HepG2 (cell line): ENCODE data around the gene DCTN1. TPM values are rescaled to one million over a fixed set of nuclear protein-coding genes. Genes with fewer than 3 reads are reported as not detected.

Experiments
- ATAC-seq: fragments of 200-7000 bp; cut with Tn5 transposase; 3 replicates; pipeline ENCODE4 v1.9.1; 2020; ENCODE audit warnings: mild to moderate bottlenecking, moderate library complexity
- BruUV-seq: library from RNA; stranded (reverse); fragments of 400-500 nt; replicated peaks from 2 replicates; lab custom pipeline; 2021; lab: Mats Ljungman, UMichigan
- CTCF ChIA-PET: fragments of 300-600 bp; formaldehyde crosslinking; extraction: SDS; loops from one replicate; lab custom pipeline; 2021; ENCODE audit warnings: low total read pairs, inconsistent platforms, low intra/inter-chr PET ratio; lab: Yijun Ruan, JAX
- POLR2A ChIA-PET: fragments of 350-600 bp; sonication (Branson Sonifier 250); formaldehyde crosslinking; loops from one replicate; lab custom pipeline; 2020; ENCODE audit warnings: antibody characterized with exemption, inconsistent platforms; lab: Yijun Ruan, JAX
- DNase-seq: peaks from one replicate; pipeline ENCODE4 v3.0.0-alpha.2; 2015; ENCODE audit warnings: low spot score
- FAIRE-seq: peaks from 3 replicates; lab custom pipeline; 2011; peaks lifted over from hg19 to GRCh38; lab: Jason Lieb, UNC
- H2AFZ ChIP-seq: one replicate; pipeline ENCODE4 v1.6.1; 2011; ENCODE audit warnings: low read length, inconsistent platforms
- H3K27ac ChIP-seq: fragments of 300-600 bp; 3 replicates; pipeline ENCODE4 v1.8.0; 2011; ENCODE audit warnings: mixed run types, mild to moderate bottlenecking, mixed read lengths, low read length, inconsistent platforms; ENCODE audit not compliant: insufficient read depth; ENCODE audit errors: extremely low read length
- H3K27me3 ChIP-seq, 2 experiments: fragments of 200-600 bp in 1 of 2; 2 replicates in 1 of 2; 3 replicates in 1 of 2; pipeline versions ENCODE4 v1.6.0 to v1.8.0; 2011; ENCODE audit warnings: low read length in 2 of 2, mild to moderate bottlenecking in 2 of 2, moderate library complexity in 2 of 2, inconsistent platforms in 1 of 2; ENCODE audit not compliant: insufficient read depth in 2 of 2, control insufficient read depth in 1 of 2
- H3K36me3 ChIP-seq, 2 experiments: fragments of 200-600 bp in 1 of 2; replicated peaks in 1 of 2; 2 replicates in 1 of 2; 3 replicates in 1 of 2; pipeline versions ENCODE4 v1.5.1 to v1.8.0; 2011; ENCODE audit warnings: low read length in 2 of 2, inconsistent platforms in 1 of 2; ENCODE audit not compliant: insufficient read depth in 2 of 2, control insufficient read depth in 1 of 2
- H3K4me1 ChIP-seq: 2 replicates; pipeline ENCODE4 v1.5.1; 2012; ENCODE audit warnings: low read length, inconsistent platforms; ENCODE audit not compliant: insufficient read depth
- H3K4me2 ChIP-seq: 2 replicates; pipeline ENCODE4 v1.6.0; 2011; ENCODE audit warnings: low read depth, low read length, inconsistent platforms
- H3K4me3 ChIP-seq, 3 experiments: fragments of 200-600 bp in 1 of 3; sonication (generic), shearing (Covaris generic) in 1 of 3; replicated peaks in 1 of 3; 2 replicates each; pipeline ENCODE4 v1.5.1; 2011 to 2016; ENCODE audit warnings: low read length in 3 of 3, inconsistent platforms in 2 of 3, low read depth in 2 of 3, mild to moderate bottlenecking in 2 of 3, control low read depth in 1 of 3, mixed read lengths in 1 of 3; ENCODE audit not compliant: insufficient read depth in 1 of 3
- H3K79me2 ChIP-seq: one replicate; pipeline ENCODE4 v1.6.1; 2011; ENCODE audit warnings: low read length, inconsistent platforms; ENCODE audit not compliant: insufficient read depth
- H3K9ac ChIP-seq: 2 replicates; pipeline ENCODE4 v1.6.0; 2011; ENCODE audit warnings: mild to moderate bottlenecking, low read depth, low read length, inconsistent platforms; ENCODE audit not compliant: insufficient read depth
- H3K9me3 ChIP-seq: 2 replicates; pipeline ENCODE4 v1.5.1; 2012; ENCODE audit warnings: mild to moderate bottlenecking, low read length
- H4K20me1 ChIP-seq: 2 replicates; pipeline ENCODE4 v1.6.0; 2011; ENCODE audit warnings: inconsistent platforms, mild to moderate bottlenecking, low read length, moderate library complexity; ENCODE audit not compliant: insufficient read depth
- ESRRA ChIP-seq: sonication (generic); formaldehyde crosslinking; IDR thresholded peaks from 2 replicates; pipeline ENCODE4 v1.5.1; 2020; ENCODE audit warnings: mild to moderate bottlenecking, low read depth, missing genetic modification reagents
- HNRNPK ChIP-seq: fragments of 200-400 bp; formaldehyde crosslinking; IDR thresholded peaks from 2 replicates; pipeline ENCODE4 v1.6.1; 2018; ENCODE audit warnings: low read length, low read depth, moderate library complexity, mild to moderate bottlenecking; ENCODE audit not compliant: poor library complexity, severe bottlenecking
- PCBP2 ChIP-seq: fragments of 200-400 bp; formaldehyde crosslinking; optimal IDR thresholded peaks from 2 replicates; pipeline ENCODE3; 2018; ENCODE audit warnings: low read length, low read depth; ENCODE audit not compliant: poor library complexity, severe bottlenecking
- ZMYM2 ChIP-seq: sonication (generic); formaldehyde crosslinking; IDR thresholded peaks from 2 replicates; pipeline ENCODE4 v1.8.0; 2022; ENCODE audit warnings: mild to moderate bottlenecking, missing genetic modification reagents
- WGBS: methylation state at CpG from one replicate; pipeline ENCODE4 v1.1.6; 2017; ENCODE audit warnings: low lambda C conversion rate; 5-methylcytosine and 5-hydroxymethylcytosine counted together
- in situ Hi-C: cut with HindIII; loops from 2 replicates; pipeline ENCODE4 v1.10.0; 2017; ENCODE audit warnings: low pct_unique_long_range_greater_than_20kb; ENCODE audit not compliant: extremely low pct_ligation_motif_present
- intact Hi-C: fragments of 100-400 bp; cut with micrococcal nuclease; formaldehyde crosslinking; loops from one replicate; pipeline ENCODE4 v1.10.0; 2022; ENCODE audit not compliant: unreplicated experiment
- polyA plus RNA-seq, 8 experiments: library from polyadenylated mRNA; depleted of rRNA in 3 of 8; stranded (reverse) in 7 of 8; unstranded in 1 of 8; fragments of >200 nt; fragmentation: Illumina TruSeq in 4 of 8; extraction: Trizol in 4 of 8; gene quantifications; 2 replicates each; pipeline versions ENCODE4 v1.2.1 to v1.2.3, GENCODE V29; 2011 to 2016; ENCODE audit warnings: low read depth in 4 of 8, missing spikeins in 1 of 8, mixed read lengths in 1 of 8; ENCODE audit not compliant: insufficient read depth in 1 of 8
- total RNA-seq, 5 experiments: library from RNA; depleted of rRNA; stranded (reverse); fragments of >200 nt; fragmentation: Illumina TruSeq; extraction: Trizol; gene quantifications; 2 replicates each; pipeline ENCODE4 v1.2.3, GENCODE V29; 2016; ENCODE audit warnings: low read depth in 1 of 5
- TF ChIP-seq, protein P1 (sequence below): sonication (generic); formaldehyde crosslinking; IDR thresholded peaks from 2 replicates; pipeline ENCODE4 v1.4.0; 2020; ENCODE audit warnings: missing genetic modification reagents
- TF ChIP-seq, protein P2 (sequence below), 2 experiments: sonication (generic) in 1 of 2; formaldehyde crosslinking in 1 of 2; IDR thresholded peaks; 2 replicates each; pipeline versions ENCODE4 v1.5.1 to v1.6.1; 2011 to 2020; ENCODE audit warnings: borderline replicate concordance in 1 of 2, low read depth in 1 of 2, low read length in 1 of 2, mild to moderate bottlenecking in 1 of 2, missing genetic modification reagents in 1 of 2, moderate library complexity in 1 of 2
- TF ChIP-seq, protein P3 (sequence below): sonication (generic); formaldehyde crosslinking; IDR thresholded peaks from 2 replicates; pipeline ENCODE4 v1.8.0; 2023; ENCODE audit warnings: mild to moderate bottlenecking, missing genetic modification reagents

Gene DCTN1
- total and polyA plus RNA-seq, 2 of the 13 experiments (the other 11 are each of a cell fraction or from before 2014, with no cell fraction given) = 73.2 to 122 TPM

DNA sequence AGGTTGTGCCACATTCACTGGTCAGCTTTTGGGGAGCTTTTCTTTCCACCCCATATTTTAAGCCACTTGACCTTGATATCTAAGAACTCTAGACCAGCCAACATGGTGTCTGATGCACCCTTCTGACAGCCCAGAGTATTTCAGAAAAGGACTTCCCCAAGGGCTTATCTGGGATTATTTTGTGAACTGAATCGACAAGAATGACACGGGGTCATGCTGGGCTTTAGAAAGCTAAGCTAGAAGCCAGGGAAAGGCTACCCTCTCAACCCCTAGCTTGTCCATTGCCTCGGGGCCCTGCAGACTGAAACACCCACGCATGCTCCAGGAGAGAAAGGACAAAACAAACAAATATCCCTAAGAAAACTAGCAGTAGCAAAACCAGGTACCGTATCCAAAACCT, 52.9 kb downstream of the DCTN1 start (continued):
- TF ChIP-seq, protein P1, sequence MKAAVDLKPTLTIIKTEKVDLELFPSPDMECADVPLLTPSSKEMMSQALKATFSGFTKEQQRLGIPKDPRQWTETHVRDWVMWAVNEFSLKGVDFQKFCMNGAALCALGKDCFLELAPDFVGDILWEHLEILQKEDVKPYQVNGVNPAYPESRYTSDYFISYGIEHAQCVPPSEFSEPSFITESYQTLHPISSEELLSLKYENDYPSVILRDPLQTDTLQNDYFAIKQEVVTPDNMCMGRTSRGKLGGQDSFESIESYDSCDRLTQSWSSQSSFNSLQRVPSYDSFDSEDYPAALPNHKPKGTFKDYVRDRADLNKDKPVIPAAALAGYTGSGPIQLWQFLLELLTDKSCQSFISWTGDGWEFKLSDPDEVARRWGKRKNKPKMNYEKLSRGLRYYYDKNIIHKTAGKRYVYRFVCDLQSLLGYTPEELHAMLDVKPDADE (CRISPR knock-in tag) = no peak

DNA sequence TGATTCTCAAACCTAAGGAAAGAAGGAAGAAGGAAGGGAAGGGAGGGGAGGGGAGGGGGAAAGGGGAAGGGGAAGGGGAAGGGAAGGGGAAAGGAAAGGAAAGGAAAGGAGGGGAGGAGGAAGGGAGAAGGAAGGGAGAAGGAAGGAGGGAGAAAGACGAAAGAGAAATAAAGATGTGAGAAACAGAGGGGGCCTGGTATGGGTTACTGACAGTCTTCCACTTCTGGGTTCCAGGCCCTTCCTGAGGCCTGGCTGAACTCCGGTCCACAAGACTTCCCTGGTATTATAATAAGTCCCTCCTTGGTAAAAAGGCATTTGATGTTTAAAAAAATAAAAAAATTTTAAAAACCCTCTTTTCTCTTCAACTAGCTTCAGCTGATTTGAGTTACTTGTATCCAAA, 54.3 kb downstream of the DCTN1 start:
- H3K27me3 ChIP-seq = no peaks in the 10 kb centered on the region
- no peak overlapping the region for H3K27ac ChIP-seq
- no peak for FAIRE-seq
- TF ChIP-seq HNRNPK = peak; percentile 92
- TF ChIP-seq ESRRA (CRISPR knock-in tag) = no peak
- peak; percentile 84 for TF ChIP-seq PCBP2
- TF ChIP-seq ZMYM2 (CRISPR knock-in tag) = no peak
- TF ChIP-seq, protein P2, sequence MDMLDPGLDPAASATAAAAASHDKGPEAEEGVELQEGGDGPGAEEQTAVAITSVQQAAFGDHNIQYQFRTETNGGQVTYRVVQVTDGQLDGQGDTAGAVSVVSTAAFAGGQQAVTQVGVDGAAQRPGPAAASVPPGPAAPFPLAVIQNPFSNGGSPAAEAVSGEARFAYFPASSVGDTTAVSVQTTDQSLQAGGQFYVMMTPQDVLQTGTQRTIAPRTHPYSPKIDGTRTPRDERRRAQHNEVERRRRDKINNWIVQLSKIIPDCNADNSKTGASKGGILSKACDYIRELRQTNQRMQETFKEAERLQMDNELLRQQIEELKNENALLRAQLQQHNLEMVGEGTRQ (IDR thresholded peaks at IDR 0.05; ENCODE audit: low read depth, low read length) = no peak
- TF ChIP-seq, protein P2 (CRISPR knock-in tag; IDR thresholded peaks at IDR 0.05; ENCODE audit: borderline replicate concordance) = no peak
- TF ChIP-seq, protein P3, sequence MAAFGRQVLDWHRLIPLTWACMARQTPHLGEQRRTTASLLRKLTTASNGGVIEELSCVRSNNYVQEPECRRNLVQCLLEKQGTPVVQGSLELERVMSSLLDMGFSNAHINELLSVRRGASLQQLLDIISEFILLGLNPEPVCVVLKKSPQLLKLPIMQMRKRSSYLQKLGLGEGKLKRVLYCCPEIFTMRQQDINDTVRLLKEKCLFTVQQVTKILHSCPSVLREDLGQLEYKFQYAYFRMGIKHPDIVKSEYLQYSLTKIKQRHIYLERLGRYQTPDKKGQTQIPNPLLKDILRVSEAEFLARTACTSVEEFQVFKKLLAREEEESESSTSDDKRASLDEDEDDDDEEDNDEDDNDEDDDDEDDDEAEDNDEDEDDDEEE (CRISPR knock-in tag) = no peak
- CTCF ChIA-PET = no interaction called here
- no peaks in the 10 kb centered on the region for H3K9me3 ChIP-seq
- POLR2A ChIA-PET = no interaction called here
- H3K36me3 ChIP-seq = no peaks in the 10 kb centered on the region
- H3K79me2 ChIP-seq = no peaks in the 10 kb centered on the region
- no peak overlapping the region for H3K4me2 ChIP-seq
- in situ Hi-C loops (no loop called here), intact Hi-C loops (no loop called here)
- no peaks in the 10 kb centered on the region for H3K4me1 ChIP-seq
- no peaks in the 10 kb centered on the region for H4K20me1 ChIP-seq
- H2AFZ ChIP-seq = no peak overlapping the region
- BruUV-seq = no TSS peak
- DNase-seq = no peak
- H3K4me3 ChIP-seq = no peak overlapping the region
- H3K9ac ChIP-seq = no peak overlapping the region
- WGBS = 42% methylated on average over 2 of the region's 2 CpGs
- ATAC-seq = no peak
